Osteoblast (primary cell): Measurements from ENCODE around the gene CSPG4. TPM values are rescaled to one million over a fixed set of nuclear protein-coding genes. Genes with fewer than 3 reads are reported as not detected.
"Not testable (repeated sequence)": the region's sequence is repeated elsewhere in the genome, so short reads cannot be mapped to it uniquely, and the experiment has no call there.

Source experiments
- DNase-seq: peaks from one replicate; pipeline ENCODE4 v3.0.0; 2011; ENCODE audit warnings: low spot score, mixed read lengths; ENCODE audit not compliant: insufficient read length; ENCODE audit errors: missing footprints
- H2AFZ ChIP-seq: 2 replicates; pipeline ENCODE4 v1.6.0; 2011; ENCODE audit warnings: mild to moderate bottlenecking, low read length
- H3K27ac ChIP-seq: 2 replicates; pipeline ENCODE4 v1.5.1; 2011; ENCODE audit warnings: mild to moderate bottlenecking, low read depth, low read length, moderate library complexity
- H3K27me3 ChIP-seq: 2 replicates; pipeline ENCODE4 v1.6.0; 2012; ENCODE audit warnings: mild to moderate bottlenecking, control low read depth, inconsistent platforms, low read length, moderate library complexity; ENCODE audit not compliant: insufficient read depth
- H3K36me3 ChIP-seq: 2 replicates; pipeline ENCODE4 v1.5.1; 2011; ENCODE audit warnings: mild to moderate bottlenecking, low read length, control low read depth, moderate library complexity; ENCODE audit not compliant: insufficient read depth
- H3K4me1 ChIP-seq: 2 replicates; pipeline ENCODE4 v1.5.1; 2011; ENCODE audit warnings: mild to moderate bottlenecking, low read length, control low read depth, moderate library complexity; ENCODE audit not compliant: insufficient read depth
- H3K4me2 ChIP-seq: 2 replicates; pipeline ENCODE4 v1.6.0; 2011; ENCODE audit warnings: mild to moderate bottlenecking, low read length; ENCODE audit not compliant: insufficient read depth
- H3K4me3 ChIP-seq: fragments of 200-600 bp; sonication (generic); 3 replicates; pipeline ENCODE4 v1.5.1; 2012; ENCODE audit warnings: mild to moderate bottlenecking, low read length, inconsistent platforms; ENCODE audit not compliant: insufficient read depth
- H3K79me2 ChIP-seq: 2 replicates; pipeline ENCODE4 v1.6.0; 2012; ENCODE audit warnings: mild to moderate bottlenecking, low read length, control low read depth, inconsistent platforms; ENCODE audit not compliant: insufficient read depth
- H3K9me3 ChIP-seq: 2 replicates; pipeline ENCODE4 v1.5.1; 2011; ENCODE audit warnings: low read depth, low read length, control low read depth
- H4K20me1 ChIP-seq: 2 replicates; pipeline ENCODE4 v1.6.0; 2012; ENCODE audit warnings: mild to moderate bottlenecking, low read length, control low read depth; ENCODE audit not compliant: insufficient read depth
- CTCF ChIP-seq: IDR thresholded peaks from 2 replicates; pipeline ENCODE4 v1.5.1; 2011; ENCODE audit warnings: mild to moderate bottlenecking, low read depth, low read length, moderate library complexity; ENCODE audit errors: extremely low read depth
- total RNA-seq: library from RNA; depleted of rRNA; stranded (reverse); fragments of >200 nt; gene quantifications from 2 replicates; pipeline ENCODE4 v1.2.3, GENCODE V29; 2012

Gene CSPG4
- total RNA-seq, 1 donor: 20.3 TPM

DNA sequence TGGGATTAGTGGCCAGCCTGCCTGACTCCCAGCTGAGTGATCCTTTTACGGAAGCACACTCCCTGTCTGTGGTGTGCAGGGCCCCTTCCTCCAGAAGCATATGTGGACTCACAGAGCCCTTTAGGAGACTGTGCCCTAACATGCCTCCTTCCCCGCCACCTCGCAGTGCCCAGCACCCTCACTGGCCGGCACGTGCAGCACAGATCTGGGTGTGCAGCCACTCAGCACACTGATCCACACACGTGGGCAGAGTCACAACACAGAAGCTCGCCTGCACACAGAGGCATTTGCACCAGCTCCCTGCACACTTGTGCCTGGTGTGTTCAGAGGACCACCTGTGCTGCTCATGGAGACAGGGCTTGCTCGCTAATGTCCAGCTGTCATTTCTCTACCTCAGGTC, 23.6 kb upstream of the CSPG4 start:
- no peaks in the 10 kb centered on the region for H4K20me1 ChIP-seq
- no peak overlapping the region for H3K4me3 ChIP-seq
- TF ChIP-seq CTCF: no peak
- no peak overlapping the region for H3K4me2 ChIP-seq
- peaks cover 15% of the 10 kb centered on the region for H3K4me1 ChIP-seq
- H3K27me3 ChIP-seq: no peaks in the 10 kb centered on the region
- DNase-seq: peak; percentile 14
- no peaks in the 10 kb centered on the region for H3K9me3 ChIP-seq
- no peaks in the 10 kb centered on the region for H3K79me2 ChIP-seq
- no peaks in the 10 kb centered on the region for H3K36me3 ChIP-seq
- no peak overlapping the region for H3K27ac ChIP-seq
- H2AFZ ChIP-seq: no peak overlapping the region

DNA sequence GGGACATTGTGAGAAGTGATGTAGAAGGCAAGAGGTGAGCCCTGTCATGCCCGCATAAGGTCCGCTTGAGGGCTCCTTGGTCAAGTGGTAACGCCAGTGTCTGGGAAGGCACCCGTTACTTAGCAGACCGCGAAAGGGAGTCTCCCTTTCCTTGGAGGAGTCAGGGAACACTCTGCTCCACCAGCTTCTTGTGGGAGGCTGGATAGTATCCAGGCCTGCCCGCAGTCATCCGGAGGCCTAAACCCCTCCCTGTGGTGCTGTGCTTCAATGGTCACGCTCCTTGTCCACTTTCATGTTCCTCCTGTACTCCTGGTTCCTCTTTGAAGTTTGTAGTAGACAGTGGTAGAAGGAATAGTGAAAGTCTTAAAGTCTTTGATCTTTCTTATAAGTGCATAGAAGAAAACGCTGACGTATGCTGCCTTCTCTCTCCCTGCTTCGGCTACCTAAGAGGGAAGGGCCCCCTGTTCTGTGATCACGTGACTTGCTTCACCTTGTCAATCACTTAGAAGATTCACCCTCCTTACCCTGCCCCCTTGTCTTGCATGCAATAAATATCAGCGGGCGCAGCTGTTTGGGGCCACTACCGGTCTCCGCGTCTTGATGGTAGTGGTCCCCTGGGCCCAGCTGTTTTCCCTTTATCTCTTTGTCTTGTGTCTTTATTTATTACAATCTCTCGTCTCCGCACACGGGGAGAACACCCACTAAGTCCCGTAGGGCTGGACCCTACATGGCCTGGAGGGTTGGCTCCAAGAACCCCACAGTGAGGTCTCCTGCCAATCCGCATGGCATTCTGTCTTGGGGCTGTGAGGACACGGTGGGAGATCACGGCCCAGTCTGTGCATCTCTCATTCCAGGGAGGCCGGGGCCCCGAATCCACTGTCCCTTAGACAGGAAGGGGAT, 22.5 kb upstream of the CSPG4 start:
- H3K27me3 ChIP-seq, H4K20me1 ChIP-seq, H3K27ac ChIP-seq, H3K4me3 ChIP-seq, H3K79me2 ChIP-seq, H2AFZ ChIP-seq, H3K4me2 ChIP-seq, H3K9me3 ChIP-seq, H3K36me3 ChIP-seq, DNase-seq: not testable (repeated sequence)
- peaks cover 15% of the 10 kb centered on the region for H3K4me1 ChIP-seq

GRCh38 chr15:75733761-75734651, 21.4 kb upstream of the CSPG4 start:
- H4K20me1 ChIP-seq: no peaks in the 10 kb centered on the region
- no peak for TF ChIP-seq CTCF
- H3K27me3 ChIP-seq: no peaks in the 10 kb centered on the region
- no peaks in the 10 kb centered on the region for H3K79me2 ChIP-seq
- H3K4me1 ChIP-seq: peaks cover 13% of the 10 kb centered on the region
- no peak overlapping the region for H2AFZ ChIP-seq
- H3K27ac ChIP-seq: no peak overlapping the region
- peak; percentile 75 for DNase-seq
- no peak overlapping the region for H3K4me3 ChIP-seq
- H3K9me3 ChIP-seq: no peaks in the 10 kb centered on the region
- H3K4me2 ChIP-seq: no peak overlapping the region
- H3K36me3 ChIP-seq: no peaks in the 10 kb centered on the region

GRCh38 chr15:75732809-75733451, 20.3 kb upstream of the CSPG4 start:
- Histone ChIP-seq H2AFZ (peak overlapping the region; percentile 60), H3K9me3 (no peaks in the 10 kb centered on the region), H3K4me3 (no peak overlapping the region), H3K4me1 (peaks cover 10% of the 10 kb centered on the region), H3K79me2 (no peaks in the 10 kb centered on the region), H3K27ac (no peak overlapping the region), H3K4me2 (peak overlapping the region; percentile 50), H4K20me1 (no peaks in the 10 kb centered on the region), H3K36me3 (no peaks in the 10 kb centered on the region), H3K27me3 (no peaks in the 10 kb centered on the region)
- peak; percentile 79 for TF ChIP-seq CTCF
- DNase-seq: peak; percentile 94
